ENCODE measurements around the gene LAMC1.
A peak's percentile ranks its signal among the peaks of the same experiment; 100 is the strongest.

LAMC1 gene

GRCh38 chr1:183023146-183023600 lies at the start of gene LAMC1:
TSS of gene LAMC1 (plus strand) at chr1:183023420. CDS start at chr1:183023717, 297 bp downstream.
- DNase-seq: peak; percentile 98

GRCh38 chr1:182974506-182975191 lies 48.6 kb upstream of the LAMC1 start:
- DNase-seq: peak; percentile 58

DNA sequence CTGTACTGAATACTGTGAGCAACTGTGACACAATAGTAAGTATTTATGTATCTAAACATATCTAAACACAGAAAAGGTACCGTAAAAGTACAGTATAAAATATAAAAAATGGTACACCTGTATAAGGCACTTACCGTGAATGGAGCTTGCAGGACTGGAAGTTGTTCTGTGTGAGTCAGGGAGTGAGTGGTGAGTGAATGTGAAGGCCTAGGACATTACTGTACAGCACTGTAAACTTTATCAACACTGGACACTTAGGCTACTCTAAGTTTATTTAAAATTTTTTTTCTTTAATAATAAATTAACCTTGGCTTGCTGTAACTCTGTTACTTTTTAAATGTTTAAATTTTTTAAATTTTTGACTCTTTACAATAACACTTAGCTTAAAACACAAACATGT lies 45.7 kb upstream of the LAMC1 start:
- no peak for DNase-seq

DNA sequence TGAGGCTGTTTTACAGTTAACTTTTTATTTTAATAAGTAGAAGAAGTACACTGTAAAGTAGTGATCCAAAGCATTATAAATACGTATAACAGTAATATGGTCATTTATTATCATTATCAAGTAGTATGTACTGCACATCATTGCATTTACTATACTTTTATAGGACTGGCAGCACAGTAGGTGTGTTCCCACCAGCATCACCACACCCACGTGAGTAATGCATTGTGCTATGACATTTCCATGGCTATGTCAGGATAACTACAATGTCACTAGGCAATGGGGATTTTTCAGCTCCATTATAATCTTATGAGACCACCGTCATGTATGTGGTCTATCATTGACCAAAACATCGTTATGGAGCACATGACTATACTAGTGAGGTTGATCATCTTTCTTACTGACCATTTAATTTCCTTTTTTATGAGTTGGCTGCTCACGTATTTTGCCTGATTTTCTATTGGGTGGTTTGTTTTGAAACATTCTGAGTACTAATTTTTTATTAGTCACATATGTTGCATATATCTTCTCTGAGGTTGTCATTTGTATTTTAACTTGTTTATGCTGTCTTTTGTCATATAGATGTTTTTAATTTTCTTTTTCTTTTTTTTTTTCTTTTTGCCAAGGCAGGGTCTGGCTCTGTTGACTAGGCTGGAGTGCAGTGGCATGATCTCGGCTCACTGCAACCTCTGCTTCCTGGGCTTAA lies 44.9 kb upstream of the LAMC1 start:
- DNase-seq: no peak

DNA sequence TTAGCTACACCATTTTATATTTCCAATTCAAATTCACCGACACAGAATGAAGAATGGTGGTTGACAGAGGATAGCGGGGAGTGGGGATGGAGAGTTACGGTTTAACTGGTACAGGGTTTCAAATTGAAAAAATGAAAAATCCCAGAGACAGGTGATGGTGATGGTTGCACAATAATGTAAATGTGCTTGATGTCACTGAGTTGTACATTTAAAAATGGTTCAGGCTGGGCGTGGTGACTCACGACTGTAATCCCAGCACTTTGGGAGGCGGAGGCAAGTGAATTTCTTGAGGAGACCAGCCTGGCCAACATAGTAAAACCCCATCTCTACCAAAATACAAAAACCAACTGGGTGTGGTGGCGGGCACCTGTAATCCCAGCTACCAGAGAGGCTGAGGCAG lies 39.1 kb upstream of the LAMC1 start:
- no peak for DNase-seq

DNA sequence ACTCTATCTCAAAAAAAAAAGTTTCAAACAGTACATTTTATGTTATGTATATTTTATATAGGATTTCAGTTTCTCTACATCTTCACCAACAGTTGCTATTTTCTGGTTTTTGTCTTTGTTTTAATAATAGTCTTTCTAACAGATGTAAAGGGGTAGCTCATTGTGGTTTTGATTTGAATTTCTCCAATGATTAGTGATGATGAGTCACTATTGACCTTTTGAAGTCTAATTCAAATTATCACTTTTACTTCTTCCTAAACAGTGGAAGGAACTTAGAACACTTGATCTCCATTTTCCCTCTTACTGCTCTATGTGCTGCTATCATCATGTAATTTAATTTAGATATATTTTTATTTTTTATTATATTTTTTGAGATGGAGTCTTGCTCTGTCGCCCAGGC lies 38.6 kb upstream of the LAMC1 start:
- no peak for DNase-seq

DNA sequence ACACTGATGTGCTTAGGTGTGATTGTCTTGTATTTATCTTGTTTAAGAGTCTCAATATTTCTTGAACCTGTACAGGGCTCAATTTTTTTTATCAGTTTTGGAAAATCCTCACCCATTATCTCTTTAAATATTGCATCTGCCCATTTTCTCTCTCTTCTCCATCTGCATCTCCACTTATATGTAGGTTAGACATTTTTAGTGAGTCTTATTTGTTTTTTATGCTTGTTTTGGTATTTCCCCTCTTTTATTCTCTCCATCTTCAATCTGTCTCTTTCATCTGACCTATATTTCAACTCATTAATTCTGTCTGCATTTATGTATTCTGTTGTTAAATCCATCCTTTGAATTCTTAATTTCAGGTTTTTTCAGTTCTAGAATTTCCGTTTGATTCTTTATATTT lies 37.3 kb upstream of the LAMC1 start:
- DNase-seq: no peak

- no peak for DNase-seq
Measured at GRCh38 chr1:182990413-182991144, 32.6 kb upstream of the LAMC1 start.

DNA sequence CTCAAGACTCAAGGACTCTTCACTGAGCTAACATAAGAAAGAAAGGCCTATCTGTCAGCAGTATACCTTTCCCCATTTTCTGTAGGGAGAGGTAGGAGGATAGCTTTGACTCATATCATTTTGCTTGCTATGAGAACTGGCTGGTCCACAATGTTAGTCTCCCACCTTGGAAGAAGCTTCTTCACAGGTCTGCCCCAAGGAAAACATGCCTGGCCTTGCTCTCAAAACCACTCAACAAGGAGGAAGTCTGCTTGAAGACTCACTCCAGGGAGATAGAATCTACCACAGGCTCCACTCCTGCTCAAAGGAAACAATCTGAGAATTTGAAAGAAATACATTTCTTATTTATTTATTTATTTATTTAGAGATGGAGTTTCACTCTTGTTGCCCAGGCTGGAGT lies 29.5 kb upstream of the LAMC1 start:
- DNase-seq: no peak

DNA sequence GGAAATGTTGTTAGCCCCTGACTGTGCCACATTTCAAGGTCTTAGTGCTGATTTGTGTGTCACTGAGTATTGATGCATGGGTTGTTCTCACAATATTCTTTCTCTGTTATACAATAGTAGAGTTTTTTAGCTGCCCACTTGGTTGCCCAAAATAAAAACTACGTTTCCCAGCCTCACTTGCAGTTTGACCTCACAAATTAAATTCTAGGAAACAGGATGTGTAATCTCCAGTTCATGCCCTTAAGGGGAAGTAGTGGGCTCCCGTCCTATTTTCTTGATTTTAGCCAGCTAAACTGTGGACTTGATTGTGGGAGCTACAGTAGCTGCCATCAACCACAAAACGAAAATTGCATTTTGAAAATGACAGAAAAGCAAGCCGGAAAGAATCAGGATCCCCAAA lies 27.3 kb upstream of the LAMC1 start:
- DNase-seq: no peak

DNA sequence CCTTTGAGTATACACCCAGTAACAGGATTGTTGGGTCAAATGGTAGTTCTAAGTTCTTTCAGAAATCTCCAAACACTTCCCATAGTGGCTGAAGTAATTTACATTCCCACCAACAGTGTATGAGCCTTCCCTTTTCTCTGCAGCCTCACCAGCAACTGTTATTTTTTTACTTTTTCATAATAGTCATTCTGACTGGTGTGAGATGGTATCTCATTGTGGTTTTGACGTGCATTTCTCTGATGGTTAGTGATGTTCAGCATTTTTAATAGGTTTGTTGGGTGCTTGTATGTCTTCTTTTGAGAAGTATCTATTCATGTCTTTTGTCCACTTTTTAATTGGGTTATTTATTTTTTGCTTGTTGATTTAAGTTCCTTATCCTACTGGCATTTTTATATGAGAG lies 26.4 kb upstream of the LAMC1 start:
- no peak for DNase-seq

GRCh38 chr1:182998482-182998881 lies 24.7 kb upstream of the LAMC1 start:
- DNase-seq: no peak

GRCh38 chr1:183000167-183000962 lies 22.9 kb upstream of the LAMC1 start:
- DNase-seq: no peak

DNA sequence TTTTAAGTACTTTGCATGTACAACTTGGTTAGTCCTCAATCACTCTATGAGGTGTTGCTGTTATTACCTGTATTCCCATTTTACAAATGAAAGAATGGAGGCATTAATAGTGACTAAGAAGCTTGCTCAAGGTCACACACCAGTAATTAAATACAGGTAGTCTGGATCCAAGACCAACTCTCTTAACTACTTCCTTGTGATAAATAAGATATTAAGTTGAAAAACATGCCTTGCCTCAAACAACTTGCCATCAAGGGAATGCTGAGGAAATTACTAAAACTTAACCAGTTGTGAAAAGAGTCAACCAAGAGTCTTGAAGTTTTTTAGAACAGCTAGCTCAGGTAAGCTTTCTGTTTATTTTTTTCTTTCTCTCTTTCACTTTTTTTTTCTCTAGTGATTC lies 21.0 kb upstream of the LAMC1 start:
- no peak for DNase-seq

DNA sequence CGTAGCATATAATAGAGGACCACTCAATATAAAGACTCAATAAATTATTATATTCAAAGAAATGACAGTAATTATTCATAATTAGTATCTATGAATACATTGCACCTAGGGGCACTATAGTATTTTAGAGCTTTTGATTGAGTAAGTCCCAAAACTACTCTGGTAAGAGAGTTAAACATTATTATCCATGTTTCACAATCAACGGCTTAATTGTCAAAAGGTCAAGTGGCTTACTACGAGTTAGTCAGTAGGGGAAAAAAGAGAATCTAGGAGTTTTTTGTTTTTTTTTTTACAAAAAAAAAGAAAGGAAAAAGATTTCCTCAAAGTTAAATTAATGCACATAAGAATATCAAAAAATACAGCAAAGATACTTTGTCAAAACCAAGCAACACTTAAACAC lies 20.4 kb upstream of the LAMC1 start:
- no peak for DNase-seq

DNA sequence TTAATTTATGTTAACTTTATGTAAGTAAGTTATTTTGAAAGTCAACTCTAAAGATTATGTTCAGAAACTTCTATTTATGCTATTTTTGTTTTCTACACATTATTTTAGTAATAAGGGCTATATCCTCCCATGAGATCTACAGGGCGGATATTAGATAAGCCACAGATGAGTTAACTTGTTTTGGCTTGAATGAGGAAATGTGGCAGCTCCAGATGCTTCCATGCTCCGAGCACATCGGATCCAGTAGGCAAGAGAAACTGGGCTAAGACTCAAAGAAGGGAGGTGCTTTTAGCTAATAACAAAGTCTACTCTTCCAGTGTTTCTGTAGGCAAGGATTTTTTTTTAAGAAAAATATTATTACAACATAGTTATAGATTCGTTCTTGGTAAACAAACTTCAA lies 20.0 kb upstream of the LAMC1 start:
- no peak for DNase-seq

GRCh38 chr1:183004141-183004540 lies 19.1 kb upstream of the LAMC1 start:
- no peak for DNase-seq

- no peak for DNase-seq
Measured at GRCh38 chr1:183011859-183012258, 11.4 kb upstream of the LAMC1 start.

- no peak for DNase-seq
Measured at GRCh38 chr1:183012301-183012994, 10.8 kb upstream of the LAMC1 start.

DNA sequence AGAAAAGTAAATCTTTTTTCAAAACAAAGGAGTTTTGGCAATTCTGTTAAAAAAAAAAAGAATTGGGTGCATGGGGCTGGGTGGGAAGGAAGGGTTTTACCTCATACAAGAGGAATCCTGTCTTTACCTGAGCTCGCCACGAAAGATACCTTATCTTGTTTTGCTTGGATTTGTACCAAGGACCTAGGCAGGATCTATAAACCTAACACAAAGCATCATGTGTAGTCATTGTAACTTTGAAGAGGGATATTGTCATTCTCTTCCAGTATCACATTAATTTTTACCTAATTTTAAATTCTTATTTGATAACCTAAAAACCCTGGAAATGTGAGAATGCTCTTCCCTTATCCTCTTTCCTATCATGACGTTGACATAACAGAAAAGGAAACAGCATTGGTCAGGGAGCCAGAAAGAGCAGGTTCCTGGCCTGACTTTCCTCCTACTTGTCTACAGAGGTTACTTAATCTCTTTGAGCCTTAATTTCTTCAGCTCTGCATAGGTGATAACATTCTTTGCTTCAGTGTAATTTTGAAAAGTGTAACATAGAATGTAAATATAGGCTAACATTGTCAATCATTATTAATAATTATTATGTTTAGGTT lies 4.0 kb upstream of the LAMC1 start:
- no peak for DNase-seq

DNA sequence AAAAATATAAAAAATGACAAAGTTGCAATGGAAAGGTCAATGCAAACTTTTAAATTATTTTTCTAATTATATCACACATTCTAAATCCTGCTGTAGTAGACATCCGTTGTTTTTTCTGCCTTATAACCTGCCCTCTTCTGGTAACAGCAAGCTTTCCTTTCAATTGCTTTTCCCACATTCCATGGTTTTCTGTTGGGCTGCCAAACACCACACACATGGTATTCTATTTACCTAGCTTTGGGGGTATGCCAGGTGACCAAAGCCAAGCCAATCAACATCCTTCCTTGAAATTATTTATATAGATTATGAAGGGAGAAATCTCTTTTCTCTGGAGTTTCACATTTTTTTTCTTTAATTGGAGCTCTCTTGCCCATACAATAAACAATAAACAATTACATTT lies 3.4 kb upstream of the LAMC1 start:
- DNase-seq: no peak

All from islet precursor cell (in vitro differentiated cells).